K562 (cell line): ENCODE results near the gene HLF. TPM values are rescaled to one million over a fixed set of nuclear protein-coding genes. Genes with fewer than 3 reads are reported as not detected.

Source experiments
- ATAC-seq: fragments of 200-7000 bp; cut with Tn5 transposase; 3 replicates; pipeline ENCODE4 v1.9.1; 2020; ENCODE audit warnings: moderate library complexity
- BruUV-seq: library from RNA; stranded (reverse); fragments of 400-500 nt; replicated peaks from 2 replicates; lab custom pipeline; 2021; lab: Mats Ljungman, UMichigan
- CTCF ChIA-PET: fragments of 300-600 bp; formaldehyde crosslinking; extraction: SDS; loops from one replicate; lab custom pipeline; 2021; ENCODE audit warnings: low intra/inter-chr PET ratio; lab: Yijun Ruan, JAX
- POLR2A ChIA-PET: fragments of 300-600, 350-650 bp; sonication (Branson Sonifier 250); formaldehyde crosslinking; extraction: SDS; loops from one replicate; lab custom pipeline; 2021; ENCODE audit warnings: antibody characterized with exemption, inconsistent platforms; lab: Yijun Ruan, JAX
- DNase-seq, 4 experiments: peaks; one replicate each; pipeline versions ENCODE4 v3.0.0 to v3.0.0-alpha.2; 2011 to 2018; ENCODE audit warnings: low spot score in 3 of 4, mixed read lengths in 3 of 4; ENCODE audit errors: extremely low read depth in 1 of 4
- FAIRE-seq: peaks from 2 replicates; lab custom pipeline; 2011; peaks lifted over from hg19 to GRCh38; lab: Jason Lieb, UNC
- H2AFZ ChIP-seq: 2 replicates; pipeline ENCODE4 v1.6.0; 2011; ENCODE audit warnings: low read depth, low read length, control low read depth, inconsistent platforms
- H3K27ac ChIP-seq: fragments of 200-600 bp; 3 replicates; pipeline ENCODE4 v1.8.0; 2011; ENCODE audit warnings: low read depth, mild to moderate bottlenecking, control low read depth, inconsistent platforms, low read length, moderate library complexity, mixed read lengths; ENCODE audit errors: extremely low read depth
- H3K27me3 ChIP-seq, 2 experiments: fragments of 300-600 bp in 1 of 2; 2 replicates in 1 of 2; 3 replicates in 1 of 2; pipeline versions ENCODE4 v1.6.0 to v1.8.0; 2011; ENCODE audit warnings: inconsistent platforms in 2 of 2, low read length in 2 of 2, mild to moderate bottlenecking in 1 of 2, mixed read lengths in 1 of 2, moderate library complexity in 1 of 2; ENCODE audit not compliant: control insufficient read depth in 2 of 2, insufficient read depth in 2 of 2
- H3K36me3 ChIP-seq: fragments of 300-600 bp; 3 replicates; pipeline ENCODE4 v1.8.0; 2011; ENCODE audit warnings: mild to moderate bottlenecking, low read length, inconsistent platforms; ENCODE audit not compliant: control insufficient read depth, insufficient read depth
- H3K4me1 ChIP-seq, 2 experiments: fragments of 200-600 bp in 1 of 2; replicated peaks in 1 of 2; 2 replicates in 1 of 2; 3 replicates in 1 of 2; pipeline versions ENCODE4 v1.5.1 to v1.8.0; 2011; ENCODE audit warnings: inconsistent platforms in 2 of 2, low read length in 2 of 2, mild to moderate bottlenecking in 1 of 2, mixed read lengths in 1 of 2, moderate library complexity in 1 of 2; ENCODE audit not compliant: control insufficient read depth in 2 of 2, insufficient read depth in 2 of 2
- H3K4me2 ChIP-seq: 2 replicates; pipeline ENCODE4 v1.6.1; 2011; ENCODE audit warnings: low read length, control low read depth, inconsistent platforms, mixed read lengths; ENCODE audit not compliant: insufficient read depth
- H3K4me3 ChIP-seq: fragments of 200-600 bp; sonication (generic), shearing (Covaris generic); 2 replicates; pipeline ENCODE4 v1.5.1; 2016; ENCODE audit warnings: control low read depth, inconsistent platforms
- H3K79me2 ChIP-seq: fragments of 200-600 bp; 3 replicates; pipeline ENCODE4 v1.8.0; 2011; ENCODE audit warnings: low read length, inconsistent platforms; ENCODE audit not compliant: control insufficient read depth, insufficient read depth
- H3K9ac ChIP-seq, 2 experiments: 2 replicates each; pipeline versions ENCODE4 v1.6.0 to v1.6.1; 2011; ENCODE audit warnings: low read depth in 2 of 2, low read length in 2 of 2, control low read depth in 1 of 2, inconsistent platforms in 1 of 2, mild to moderate bottlenecking in 1 of 2, mixed read lengths in 1 of 2; ENCODE audit not compliant: insufficient read depth in 1 of 2
- H3K9me1 ChIP-seq: one replicate; pipeline ENCODE4 v1.6.0; 2011; ENCODE audit warnings: inconsistent platforms, mild to moderate bottlenecking, low read length, moderate library complexity; ENCODE audit not compliant: control insufficient read depth, insufficient read depth
- H3K9me3 ChIP-seq: replicated peaks from 2 replicates; pipeline ENCODE4 v1.5.1; 2011; ENCODE audit warnings: low read depth, low read length, inconsistent platforms; ENCODE audit not compliant: control insufficient read depth, insufficient read depth
- H4K20me1 ChIP-seq: replicated peaks from 2 replicates; pipeline ENCODE4 v1.6.1; 2011; ENCODE audit warnings: low read length, inconsistent platforms, mixed read lengths; ENCODE audit not compliant: control insufficient read depth, insufficient read depth
- BCL6 ChIP-seq: fragments of 250-450 bp; sonication (Bioruptor Pico); IDR thresholded peaks from 2 replicates; pipeline ENCODE4 v1.4.0; 2020
- CC2D1A ChIP-seq: fragments of 450-650 bp; IDR thresholded peaks from 2 replicates; pipeline ENCODE4 v1.6.1; 2017; ENCODE audit warnings: mild to moderate bottlenecking
- DPF2 ChIP-seq: fragments of 450-650 bp; IDR thresholded peaks from 2 replicates; pipeline ENCODE4 v1.6.1; 2016
- HMBOX1 ChIP-seq: sonication (generic); IDR thresholded peaks from 2 replicates; pipeline ENCODE4 v1.6.1; 2016
- KLF13 ChIP-seq: fragments of 450-650 bp; IDR thresholded peaks from 2 replicates; pipeline ENCODE4 v1.6.1; 2016; ENCODE audit warnings: missing genetic modification characterization, low read depth, mild to moderate bottlenecking, missing compliant biosample characterization, moderate library complexity, borderline replicate concordance
- MAFG ChIP-seq: fragments of 450-650 bp; conservative IDR thresholded peaks from 2 replicates; pipeline ENCODE4 v1.6.1; 2016; ENCODE audit warnings: missing genetic modification characterization, missing compliant biosample characterization
- NCOA1 ChIP-seq: fragments of 450-650 bp; IDR thresholded peaks from 2 replicates; pipeline ENCODE4 v1.6.1; 2016; ENCODE audit warnings: low read depth
- PCBP2 ChIP-seq: fragments of 200-400 bp; formaldehyde crosslinking; IDR thresholded peaks from 2 replicates; pipeline ENCODE4 v1.6.1; 2018; ENCODE audit warnings: low read length, low read depth, mild to moderate bottlenecking, moderate library complexity; ENCODE audit not compliant: poor library complexity, severe bottlenecking
- TBL1XR1 ChIP-seq, 2 experiments: IDR thresholded peaks; 2 replicates each; pipeline ENCODE4 v1.6.1; 2012; ENCODE audit warnings: improper control_type of control experiment in 2 of 2, low read length in 2 of 2, mild to moderate bottlenecking in 1 of 2
- ZNF584 ChIP-seq: fragments of 200-800 bp; sonication (Bioruptor generic); IDR thresholded peaks from 2 replicates; pipeline ENCODE4 v1.6.1; 2016; ENCODE audit warnings: low read depth, mild to moderate bottlenecking, missing genetic modification characterization, missing compliant biosample characterization
- ZNF668 ChIP-seq: fragments of 250-450 bp; sonication (Bioruptor Pico); IDR thresholded peaks from 2 replicates; pipeline ENCODE4 v1.8.0; 2022; ENCODE audit warnings: mild to moderate bottlenecking, inconsistent platforms
- WGBS: fragments of 100-300 bp; shearing (Covaris generic); methylation state at CpG from one replicate; pipeline ENCODE4 v1.1.6; 2016; ENCODE audit warnings: low coverage, mixed read lengths; ENCODE audit not compliant: insufficient coverage; ENCODE audit errors: missing lambda C conversion rate; 5-methylcytosine and 5-hydroxymethylcytosine counted together
- in situ Hi-C: fragments of 300-500 bp; cut with MboI; formaldehyde crosslinking; loops from 4 replicates; pipeline ENCODE4 v1.15.0; 2018; ENCODE audit warnings: inconsistent platforms, mixed read lengths
- intact Hi-C: fragments of 100-400 bp; cut with micrococcal nuclease; formaldehyde crosslinking; loops from 2 replicates; pipeline ENCODE4 v1.14.2; 2022
- polyA plus RNA-seq, 8 experiments: library from polyadenylated mRNA; depleted of rRNA in 4 of 8; stranded (reverse) in 5 of 8; unstranded in 3 of 8; fragments of >200 nt; fragmentation: Nextera tagmentation in 2 of 8; fragmentation: Illumina TruSeq in 1 of 8; extraction: Ambion mirVana in 2 of 8; extraction: Trizol in 1 of 8; gene quantifications; 2 replicates each; pipeline versions ENCODE4 v1.2.1 to v1.2.3, GENCODE V29; 2011 to 2014; ENCODE audit warnings: inconsistent platforms in 1 of 8, missing spikeins in 1 of 8
- total RNA-seq, 7 experiments: library from RNA; depleted of rRNA in 6 of 7; stranded (reverse); fragments of >200 nt in 6 of 7; fragmentation: Illumina TruSeq in 2 of 7; extraction: Trizol in 2 of 7; gene quantifications; 2 replicates each; pipeline versions ENCODE4 v1.2.1 to v1.2.3, GENCODE V29; 2011 to 2021; ENCODE audit warnings: low replicate concordance in 1 of 7
- TF ChIP-seq, protein P1 (sequence below), 3 experiments: fragments of 200-800 bp in 1 of 3; fragments of 250-450 bp in 1 of 3; fragments of 450-650 bp in 1 of 3; sonication (Bioruptor Pico) in 1 of 3; sonication (Bioruptor generic) in 1 of 3; formaldehyde crosslinking in 1 of 3; IDR thresholded peaks; 2 replicates each; pipeline versions ENCODE4 v1.6.1 to v1.8.0; 2016 to 2022; ENCODE audit warnings: mild to moderate bottlenecking in 2 of 3, missing genetic modification characterization in 2 of 3, missing compliant biosample characterization in 1 of 3, moderate library complexity in 1 of 3
- TF ChIP-seq, protein P2 (sequence below), 2 experiments: IDR thresholded peaks; 2 replicates each; pipeline ENCODE4 v1.6.1; 2011; ENCODE audit warnings: borderline replicate concordance in 1 of 2, control low read depth in 1 of 2, low read depth in 1 of 2, low read length in 1 of 2, mild to moderate bottlenecking in 1 of 2, mixed read lengths in 1 of 2, moderate library complexity in 1 of 2; ENCODE audit not compliant: insufficient read depth in 1 of 2, insufficient read length in 1 of 2, poor library complexity in 1 of 2, severe bottlenecking in 1 of 2; ENCODE audit errors: extremely low read depth in 1 of 2

The HLF gene
- total and polyA plus RNA-seq, 9 of the 15 experiments (the other 6 are each of a cell fraction or from before 2014, with no cell fraction given): 0.03 to 0.24 (median 0.09) TPM

DNA sequence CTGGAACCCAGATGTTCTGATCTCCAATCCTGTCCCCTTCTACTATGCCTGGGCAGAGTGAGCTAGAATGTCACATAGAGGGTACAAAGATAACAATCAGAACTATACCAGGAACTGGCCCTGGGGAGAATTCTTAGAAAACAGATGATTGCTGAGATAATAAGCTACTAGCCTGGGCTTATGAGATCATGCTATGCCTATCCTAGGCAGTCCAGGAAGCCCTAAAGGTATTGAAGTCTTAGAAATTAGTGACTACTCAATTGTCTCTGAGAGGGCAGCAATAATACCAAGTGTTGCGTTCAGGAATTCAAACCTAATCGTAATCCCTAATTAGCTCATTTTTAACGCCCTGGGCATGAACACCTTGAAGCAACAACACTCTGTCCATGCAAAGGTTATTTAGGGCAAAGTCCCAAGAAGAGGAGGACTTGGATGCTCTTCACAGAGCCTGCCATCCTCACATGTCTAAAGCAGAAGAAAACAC, 79.8 kb downstream of the HLF start:
- WGBS: 3% methylated on average over 3 of the region's 3 CpGs
- Histone ChIP-seq H3K4me2 (peak overlapping the region; percentile 66), H3K9me3 (0 out of 2 replicates have a peak, but pooled peaks cover 2% of the 10 kb centered on the region), H3K4me1 (peaks cover 18 to 42% of the 10 kb centered on the region in 2 experiments), H3K27me3 (no peaks in the 10 kb centered on the region), H3K9me1 (no peaks in the 10 kb centered on the region), H3K79me2 (no peaks in the 10 kb centered on the region), H4K20me1 (no peaks in the 10 kb centered on the region), H3K4me3 (no peak overlapping the region; the same call in 1 of the 2 replicates), H3K27ac (peak overlapping the region; percentile 81), H2AFZ (peak overlapping the region; percentile 65), H3K9ac (peak overlapping the region in 1 of 2 experiments; percentile 57; a peak in 2 of 4 replicates), H3K36me3 (no peaks in the 10 kb centered on the region)
- CTCF ChIA-PET: no interaction called here
- no TSS peak for BruUV-seq
- ATAC-seq (peak; percentile 88), FAIRE-seq (peak; percentile 80), DNase-seq (peak; percentile 79 to 89 (median 82))
- POLR2A ChIA-PET: interaction anchor here (0.7 to 1.9 kb wide), 2 partner anchors 10 to 71 kb away, joined by 3 to 6 read pairs; no protein-coding TSS in a partner anchor
- intact Hi-C loops (loop anchor here (10.0 kb wide), 1 partner anchor 110 kb away; no protein-coding TSS in a partner anchor), in situ Hi-C loops (no loop called here)
- TF ChIP-seq BCL6 (no peak), DPF2 (peak; percentile 95), KLF13 (tag) (no peak), ZNF584 (CRISPR knock-in tag) (peak; percentile 79; the same call in 1 of the 2 replicates), NCOA1 (peak; percentile 77; the same call in 1 of the 2 replicates), MAFG (tag) (no peak), TBL1XR1 (IDR thresholded peaks at IDR 0.05; ENCODE audit: low read length in 2 of 2) (peak in 1 of 2 experiments; percentile 66; a peak in 1 of 4 replicates), HMBOX1 (peak; percentile 73), ZNF668 (CRISPR knock-in tag) (no peak), CC2D1A (no peak), PCBP2 (no peak)
- TF ChIP-seq, protein P1, sequence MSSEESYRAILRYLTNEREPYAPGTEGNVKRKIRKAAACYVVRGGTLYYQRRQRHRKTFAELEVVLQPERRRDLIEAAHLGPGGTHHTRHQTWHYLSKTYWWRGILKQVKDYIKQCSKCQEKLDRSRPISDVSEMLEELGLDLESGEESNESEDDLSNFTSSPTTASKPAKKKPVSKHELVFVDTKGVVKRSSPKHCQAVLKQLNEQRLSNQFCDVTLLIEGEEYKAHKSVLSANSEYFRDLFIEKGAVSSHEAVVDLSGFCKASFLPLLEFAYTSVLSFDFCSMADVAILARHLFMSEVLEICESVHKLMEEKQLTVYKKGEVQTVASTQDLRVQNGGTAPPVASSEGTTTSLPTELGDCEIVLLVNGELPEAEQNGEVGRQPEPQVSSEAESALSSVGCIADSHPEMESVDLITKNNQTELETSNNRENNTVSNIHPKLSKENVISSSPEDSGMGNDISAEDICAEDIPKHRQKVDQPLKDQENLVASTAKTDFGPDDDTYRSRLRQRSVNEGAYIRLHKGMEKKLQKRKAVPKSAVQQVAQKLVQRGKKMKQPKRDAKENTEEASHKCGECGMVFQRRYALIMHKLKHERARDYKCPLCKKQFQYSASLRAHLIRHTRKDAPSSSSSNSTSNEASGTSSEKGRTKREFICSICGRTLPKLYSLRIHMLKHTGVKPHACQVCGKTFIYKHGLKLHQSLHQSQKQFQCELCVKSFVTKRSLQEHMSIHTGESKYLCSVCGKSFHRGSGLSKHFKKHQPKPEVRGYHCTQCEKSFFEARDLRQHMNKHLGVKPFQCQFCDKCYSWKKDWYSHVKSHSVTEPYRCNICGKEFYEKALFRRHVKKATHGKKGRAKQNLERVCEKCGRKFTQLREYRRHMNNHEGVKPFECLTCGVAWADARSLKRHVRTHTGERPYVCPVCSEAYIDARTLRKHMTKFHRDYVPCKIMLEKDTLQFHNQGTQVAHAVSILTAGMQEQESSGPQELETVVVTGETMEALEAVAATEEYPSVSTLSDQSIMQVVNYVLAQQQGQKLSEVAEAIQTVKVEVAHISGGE (CRISPR knock-in tag; IDR thresholded peaks at IDR 0.05): no peak
- TF ChIP-seq, protein P2, sequence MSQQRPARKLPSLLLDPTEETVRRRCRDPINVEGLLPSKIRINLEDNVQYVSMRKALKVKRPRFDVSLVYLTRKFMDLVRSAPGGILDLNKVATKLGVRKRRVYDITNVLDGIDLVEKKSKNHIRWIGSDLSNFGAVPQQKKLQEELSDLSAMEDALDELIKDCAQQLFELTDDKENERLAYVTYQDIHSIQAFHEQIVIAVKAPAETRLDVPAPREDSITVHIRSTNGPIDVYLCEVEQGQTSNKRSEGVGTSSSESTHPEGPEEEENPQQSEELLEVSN (IDR thresholded peaks at IDR 0.05; ENCODE audit: borderline replicate concordance in 1 of 2, extremely low read depth in 1 of 2, insufficient read depth in 1 of 2, insufficient read length in 1 of 2, low read depth in 1 of 2, low read length in 1 of 2, poor library complexity in 1 of 2, severe bottlenecking in 1 of 2): no peak
